ENCODE data around the gene ZNF384. TPM values are rescaled to one million over a fixed set of nuclear protein-coding genes. Genes with fewer than 3 reads are reported as not detected.

ZNF384 gene
- polyA plus RNA-seq, 1 donor (not counting 4 experiments of a cell fraction or from before 2014, with no cell fraction given) = 29.0 TPM

GRCh38 chr12:6638305-6638704 is 50.9 kb downstream of the ZNF384 start:
- no peak overlapping the region for H3K4me3 ChIP-seq (ENCODE audit: control insufficient read depth in 2 of 3, extremely low read depth in 1 of 3, insufficient read depth in 2 of 3, low read depth in 1 of 3, low read length in 3 of 3)
- DNase-seq (ENCODE audit: low read depth, low spot score) = no peak
- peaks cover 6% of the 10 kb centered on the region for H3K79me2 ChIP-seq (ENCODE audit: control insufficient read depth, insufficient read depth, low read length)
- H2AFZ ChIP-seq (ENCODE audit: control insufficient read depth, low read length) = no peak overlapping the region
- H3K27me3 ChIP-seq (ENCODE audit: control insufficient read depth, extremely low read depth, insufficient read depth, low read length) = no peaks in the 10 kb centered on the region
- H3K4me1 ChIP-seq (ENCODE audit: control insufficient read depth, extremely low read depth, insufficient read depth, low read length) = peaks cover 21% of the 10 kb centered on the region
- no peaks in the 10 kb centered on the region for H4K20me1 ChIP-seq (ENCODE audit: control insufficient read depth, extremely low read depth, insufficient read depth, low read length)
- no peak for FAIRE-seq
- TF ChIP-seq CTCF (optimal IDR thresholded peaks at IDR 0.05 in 1 of 3, IDR thresholded peaks at IDR 0.05 in 1 of 3, conservative IDR thresholded peaks at IDR 0.05 in 1 of 3; ENCODE audit: extremely low read depth in 1 of 3, insufficient read depth in 2 of 3, low read length in 3 of 3) (no peak), EZH2 (IDR thresholded peaks at IDR 0.05; ENCODE audit: low read length) (no peak)
- dilution Hi-C loops (cut with MboI; ENCODE audit: extremely low pct_ligation_motif_present, low sequenced_read_pairs) = no loop called here
- peaks cover 1% of the 10 kb centered on the region for H3K9me3 ChIP-seq (ENCODE audit: control insufficient read depth, low read depth, low read length)
- no peaks in the 10 kb centered on the region for H3K9me1 ChIP-seq (ENCODE audit: control insufficient read depth, extremely low read depth, insufficient read depth, low read length)
- no peak overlapping the region for H3K27ac ChIP-seq (ENCODE audit: control insufficient read depth, insufficient read depth, low read length)
- no peak overlapping the region for H3K4me2 ChIP-seq (ENCODE audit: control insufficient read depth, extremely low read depth, insufficient read depth, low read depth, low read length)
- H3K36me3 ChIP-seq (ENCODE audit: control insufficient read depth in 2 of 2, extremely low read depth in 1 of 2, insufficient read depth in 2 of 2, low read length in 2 of 2) = no peaks in the 10 kb centered on the region
- no peak overlapping the region for H3K9ac ChIP-seq (ENCODE audit: control insufficient read depth, extremely low read depth, insufficient read depth, low read length)

- Histone ChIP-seq H2AFZ (ENCODE audit: control insufficient read depth, low read length) (peak within 1 kb of the TSS; percentile 97), H3K79me2 (ENCODE audit: control insufficient read depth, insufficient read depth, low read length) (peaks cover 13% of the 10 kb centered on the region), H4K20me1 (ENCODE audit: control insufficient read depth, extremely low read depth, insufficient read depth, low read length) (no peaks in the 10 kb centered on the region), H3K27me3 (ENCODE audit: control insufficient read depth, extremely low read depth, insufficient read depth, low read length) (no peaks in the 10 kb centered on the region), H3K4me1 (ENCODE audit: control insufficient read depth, extremely low read depth, insufficient read depth, low read length) (peaks cover 40% of the 10 kb centered on the region), H3K9me1 (ENCODE audit: control insufficient read depth, extremely low read depth, insufficient read depth, low read length) (no peaks in the 10 kb centered on the region), H3K9me3 (ENCODE audit: control insufficient read depth, low read depth, low read length) (no peaks in the 10 kb centered on the region), H3K4me2 (ENCODE audit: control insufficient read depth, extremely low read depth, insufficient read depth, low read depth, low read length) (peak within 1 kb of the TSS; percentile 97), H3K9ac (ENCODE audit: control insufficient read depth, extremely low read depth, insufficient read depth, low read length) (peak within 1 kb of the TSS; percentile 84), H3K27ac (ENCODE audit: control insufficient read depth, insufficient read depth, low read length) (peak within 1 kb of the TSS; percentile 83), H3K4me3 (ENCODE audit: control insufficient read depth in 2 of 3, extremely low read depth in 1 of 3, insufficient read depth in 2 of 3, low read depth in 1 of 3, low read length in 3 of 3) (peak within 1 kb of the TSS; percentile 45 to 75 (median 66)), H3K36me3 (ENCODE audit: control insufficient read depth in 2 of 2, extremely low read depth in 1 of 2, insufficient read depth in 2 of 2, low read length in 2 of 2) (peaks cover 0 to 4% of the 10 kb centered on the region in 2 experiments)
- DNase-seq (ENCODE audit: low read depth, low spot score) (peak; percentile 69), FAIRE-seq (peak; percentile 88)
- TF ChIP-seq EZH2 (IDR thresholded peaks at IDR 0.05; ENCODE audit: low read length) (no peak), CTCF (optimal IDR thresholded peaks at IDR 0.05 in 1 of 3, IDR thresholded peaks at IDR 0.05 in 1 of 3, conservative IDR thresholded peaks at IDR 0.05 in 1 of 3; ENCODE audit: extremely low read depth in 1 of 3, insufficient read depth in 2 of 3, low read length in 3 of 3) (no peak)
- dilution Hi-C loops (cut with MboI; ENCODE audit: extremely low pct_ligation_motif_present, low sequenced_read_pairs) = no loop called here
These were observed 53.2 kb downstream of the ZNF384 start, which contains the start of gene LPAR5 for GRCh38 chr12:6635856-6636531. LPAR5 (minus strand) TSS chr12:6635959; CDS start chr12:6621248, 14,711 bp downstream.
